Astrocyte of the cerebellum (primary cell): ENCODE measurements around the gene FAM107B.
"Not testable (repeated sequence)": the region's sequence is repeated elsewhere in the genome, so short reads cannot be mapped to it uniquely, and the experiment has no call there.

ENCODE experiments used
- DNase-seq: peaks from one replicate; pipeline ENCODE4 v3.0.0-alpha.2; 2011; ENCODE audit warnings: low read depth
- H3K4me3 ChIP-seq: 2 replicates; pipeline ENCODE4 v1.5.1; 2011; ENCODE audit warnings: mild to moderate bottlenecking, low read depth, low read length, moderate library complexity
- in situ Hi-C: cut with HindIII; loops from 2 replicates; pipeline ENCODE4 v1.10.0; 2017; ENCODE audit warnings: low sequenced_read_pairs
- TF ChIP-seq, protein P1 (sequence below): IDR thresholded peaks from 2 replicates; pipeline ENCODE4 v1.5.1; 2012; ENCODE audit warnings: low read length, low read depth, moderate library complexity, mild to moderate bottlenecking; ENCODE audit errors: missing control alignments

The FAM107B gene

DNA sequence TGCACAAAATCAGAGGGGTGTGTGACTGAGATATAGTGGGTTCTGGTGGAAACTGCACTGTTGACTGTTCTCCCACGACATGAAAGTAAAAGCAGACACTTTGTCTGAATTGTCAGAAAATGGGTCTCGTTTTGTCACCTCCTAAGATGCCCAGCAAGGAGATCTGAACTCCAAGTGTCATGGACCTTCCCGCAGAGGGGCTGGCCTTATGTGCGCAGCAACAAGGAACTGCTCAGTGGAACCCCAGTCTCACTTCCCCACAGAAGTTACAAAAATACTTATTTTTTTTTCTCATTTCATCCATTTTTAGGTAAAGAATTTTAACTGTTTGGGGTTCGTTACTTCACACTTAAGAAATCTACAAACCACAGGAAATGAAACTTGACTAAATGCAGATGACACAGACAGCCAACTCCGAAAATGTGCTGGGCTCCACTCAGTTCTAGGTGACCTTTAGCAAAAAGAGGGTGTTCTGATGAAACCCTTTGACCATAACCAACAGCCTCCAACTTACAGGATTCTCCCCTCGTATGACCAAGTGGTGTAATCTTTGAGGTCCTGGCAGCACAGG, 115.0 kb downstream of the FAM107B start:
- DNase-seq, result no peak
- H3K4me3 ChIP-seq, result no peak overlapping the region
- TF ChIP-seq, protein P1, sequence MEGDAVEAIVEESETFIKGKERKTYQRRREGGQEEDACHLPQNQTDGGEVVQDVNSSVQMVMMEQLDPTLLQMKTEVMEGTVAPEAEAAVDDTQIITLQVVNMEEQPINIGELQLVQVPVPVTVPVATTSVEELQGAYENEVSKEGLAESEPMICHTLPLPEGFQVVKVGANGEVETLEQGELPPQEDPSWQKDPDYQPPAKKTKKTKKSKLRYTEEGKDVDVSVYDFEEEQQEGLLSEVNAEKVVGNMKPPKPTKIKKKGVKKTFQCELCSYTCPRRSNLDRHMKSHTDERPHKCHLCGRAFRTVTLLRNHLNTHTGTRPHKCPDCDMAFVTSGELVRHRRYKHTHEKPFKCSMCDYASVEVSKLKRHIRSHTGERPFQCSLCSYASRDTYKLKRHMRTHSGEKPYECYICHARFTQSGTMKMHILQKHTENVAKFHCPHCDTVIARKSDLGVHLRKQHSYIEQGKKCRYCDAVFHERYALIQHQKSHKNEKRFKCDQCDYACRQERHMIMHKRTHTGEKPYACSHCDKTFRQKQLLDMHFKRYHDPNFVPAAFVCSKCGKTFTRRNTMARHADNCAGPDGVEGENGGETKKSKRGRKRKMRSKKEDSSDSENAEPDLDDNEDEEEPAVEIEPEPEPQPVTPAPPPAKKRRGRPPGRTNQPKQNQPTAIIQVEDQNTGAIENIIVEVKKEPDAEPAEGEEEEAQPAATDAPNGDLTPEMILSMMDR, result no peak
- in situ Hi-C loops, result no loop called here

DNA sequence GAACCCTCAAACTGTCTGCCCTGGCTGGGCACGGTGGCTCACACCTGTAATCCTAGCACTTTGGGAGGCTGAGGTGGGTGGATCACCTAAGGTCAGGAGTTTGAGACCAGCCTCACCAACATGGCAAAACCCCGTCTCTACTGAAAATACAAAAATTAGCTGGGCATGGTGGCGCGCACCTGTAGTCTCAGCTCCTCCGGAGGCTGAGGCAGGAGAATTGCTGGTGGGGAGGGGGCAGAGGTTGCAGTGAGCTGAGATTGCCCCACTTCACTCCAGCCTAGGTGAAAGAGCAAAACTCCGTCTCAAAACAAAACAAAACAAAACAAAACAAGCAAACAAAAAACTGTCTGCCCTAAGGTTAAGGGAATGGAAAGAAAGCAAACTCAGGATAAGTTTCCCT, 115.6 kb downstream of the FAM107B start:
- in situ Hi-C loops, H3K4me3 ChIP-seq, DNase-seq: not testable (repeated sequence)

DNA sequence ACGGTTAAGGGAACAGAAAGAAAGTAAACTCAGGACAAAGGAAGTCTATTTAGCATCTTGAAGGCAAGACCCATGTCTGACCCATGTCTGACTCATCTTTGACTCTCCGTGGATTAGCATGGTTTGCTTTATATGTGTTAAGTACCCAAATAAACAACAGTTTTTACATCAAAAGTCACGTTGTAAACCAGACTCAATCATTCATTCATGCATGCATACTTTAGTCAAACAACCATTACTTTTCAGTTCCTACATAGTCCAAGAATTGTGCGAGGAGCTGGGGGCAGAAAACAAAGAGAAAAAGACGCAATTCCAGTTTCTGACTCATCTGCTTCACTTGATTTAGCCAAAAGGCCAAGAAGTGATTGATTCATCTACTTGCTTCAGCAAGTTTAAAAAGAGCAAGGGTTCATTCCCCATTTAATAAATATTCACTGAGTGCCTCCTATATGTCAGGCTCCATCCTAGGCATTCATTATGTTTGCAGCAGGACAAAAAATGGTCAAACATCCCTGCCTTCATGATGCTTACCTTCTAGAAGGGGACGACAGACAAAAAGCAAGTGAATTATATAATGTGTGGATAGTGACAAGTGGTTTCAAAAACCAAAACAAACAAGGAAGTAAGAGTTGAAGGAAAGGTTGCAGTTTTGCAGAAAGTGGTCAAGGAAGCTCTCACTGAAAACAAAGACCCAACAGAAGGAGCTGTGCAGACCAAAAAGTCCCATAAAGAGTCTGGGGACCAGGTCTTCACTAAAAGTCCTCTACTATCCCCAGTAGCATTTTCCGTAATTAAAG, 116.2 kb downstream of the FAM107B start:
- TF ChIP-seq, protein P1, result no peak
- in situ Hi-C loops, result no loop called here
- DNase-seq, result peak; percentile 57
- no peak overlapping the region for H3K4me3 ChIP-seq

DNA sequence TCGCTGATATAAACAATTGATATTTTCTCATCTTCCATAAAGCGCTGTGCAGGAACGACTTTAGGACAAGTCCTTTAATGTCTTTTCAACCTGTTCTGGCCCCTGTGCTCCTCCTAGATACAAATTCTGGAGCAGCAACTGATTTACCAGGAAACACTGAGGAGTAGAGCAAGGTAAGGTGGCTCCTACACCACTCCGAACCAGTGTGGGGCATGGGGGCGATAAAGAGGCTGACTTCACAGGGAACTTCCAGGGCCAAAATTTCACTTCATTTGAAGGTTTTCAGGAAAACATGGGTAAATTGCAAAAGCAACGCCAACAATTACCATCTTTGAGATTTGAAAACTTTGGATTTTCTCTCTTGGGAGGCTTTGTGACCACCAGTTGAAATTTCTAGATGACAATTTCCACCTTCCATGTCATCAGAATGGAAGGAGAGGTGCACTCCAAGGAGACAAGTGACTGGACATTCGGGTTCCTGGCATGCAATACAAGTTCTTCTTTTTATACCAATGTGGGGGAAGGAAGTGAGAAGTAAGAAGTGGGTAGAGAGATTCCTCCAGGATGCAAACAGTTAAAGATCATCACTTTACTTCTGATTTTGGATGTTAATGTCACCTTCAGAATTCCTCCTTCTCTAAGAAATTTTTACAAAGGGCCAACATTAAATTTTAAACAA, 118.5 kb downstream of the FAM107B start:
- no peak for DNase-seq
- no peak overlapping the region for H3K4me3 ChIP-seq
- TF ChIP-seq, protein P1, result no peak
- in situ Hi-C loops, result no loop called here

DNA sequence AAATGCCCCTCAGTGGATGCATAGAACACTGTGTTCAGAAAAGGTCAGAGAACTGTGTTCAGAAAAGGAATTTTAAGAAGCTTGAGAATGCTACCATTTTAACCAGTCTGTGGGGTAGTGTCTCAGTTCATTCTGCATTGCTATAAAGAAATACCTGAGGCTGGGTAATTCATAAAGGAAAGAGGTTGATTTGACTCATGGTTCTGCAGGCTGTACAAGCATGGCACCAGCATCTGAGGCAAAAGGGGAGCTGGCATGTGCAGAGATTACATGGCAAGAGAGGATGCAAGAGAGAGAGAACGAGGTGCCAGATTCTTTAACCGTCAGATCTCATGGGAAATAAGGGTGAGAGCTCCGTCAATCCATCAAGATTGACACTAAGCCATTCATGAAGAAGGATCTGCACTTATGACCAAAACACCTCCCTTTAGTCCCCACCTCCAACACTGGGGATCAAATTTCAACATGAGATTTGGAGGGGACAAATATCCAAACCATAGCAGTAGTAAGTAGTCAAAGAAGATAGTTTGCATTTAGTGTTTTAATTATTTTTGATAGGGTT, 119.8 kb downstream of the FAM107B start:
- in situ Hi-C loops, result loop anchor here (5.0 kb wide), 1 partner anchor 38 kb away; no protein-coding TSS in a partner anchor
- no peak for DNase-seq
- H3K4me3 ChIP-seq, result no peak overlapping the region
- TF ChIP-seq, protein P1, result no peak

DNA sequence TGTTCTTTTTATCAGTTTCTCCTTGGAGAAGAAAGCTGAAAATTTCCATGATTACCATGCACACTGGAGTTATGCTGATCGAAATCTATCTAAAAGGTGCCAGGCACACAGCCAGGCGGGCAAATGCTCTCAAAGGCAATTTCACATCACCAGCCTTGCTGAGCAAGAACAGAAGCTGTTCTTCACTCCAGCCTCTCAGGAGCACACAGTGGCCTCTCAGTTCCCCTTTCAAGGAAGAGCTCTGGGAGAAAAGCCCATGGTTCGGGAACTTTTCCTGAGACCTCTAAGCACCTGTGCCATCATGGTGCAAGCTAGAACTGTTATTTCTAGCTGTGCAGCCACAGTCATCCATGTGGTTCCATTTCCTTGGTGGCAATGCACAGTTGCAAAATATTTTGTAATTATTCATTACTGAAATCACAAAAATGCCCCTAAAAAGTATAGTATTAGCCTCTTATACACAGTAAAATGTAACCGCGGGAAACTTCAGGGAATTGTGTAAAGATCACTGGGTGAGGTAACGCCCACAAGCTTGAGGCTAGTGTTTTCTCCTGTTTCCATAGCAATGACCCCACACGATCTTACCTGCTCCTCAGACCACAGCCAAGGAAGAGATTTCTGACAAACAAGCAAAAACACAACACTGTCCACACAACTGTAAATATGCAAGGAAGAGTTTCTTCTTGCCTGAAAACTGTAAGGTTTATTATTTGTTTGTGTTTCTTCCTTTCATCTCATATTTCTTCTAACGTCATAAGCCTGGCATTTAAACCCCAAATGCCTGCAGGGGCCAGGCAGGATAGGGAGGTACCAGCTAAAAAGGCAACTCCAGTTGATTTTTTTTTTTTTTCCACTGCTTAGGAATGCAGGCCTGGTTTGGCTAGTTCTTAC, 121.2 kb downstream of the FAM107B start:
- TF ChIP-seq, protein P1, result no peak
- no peak overlapping the region for H3K4me3 ChIP-seq
- DNase-seq, result peak; percentile 59
- in situ Hi-C loops, result loop anchor here (5.0 kb wide), 1 partner anchor 36 kb away; no protein-coding TSS in a partner anchor
